ENCODE measurements around the gene ICAM5.

DNA sequence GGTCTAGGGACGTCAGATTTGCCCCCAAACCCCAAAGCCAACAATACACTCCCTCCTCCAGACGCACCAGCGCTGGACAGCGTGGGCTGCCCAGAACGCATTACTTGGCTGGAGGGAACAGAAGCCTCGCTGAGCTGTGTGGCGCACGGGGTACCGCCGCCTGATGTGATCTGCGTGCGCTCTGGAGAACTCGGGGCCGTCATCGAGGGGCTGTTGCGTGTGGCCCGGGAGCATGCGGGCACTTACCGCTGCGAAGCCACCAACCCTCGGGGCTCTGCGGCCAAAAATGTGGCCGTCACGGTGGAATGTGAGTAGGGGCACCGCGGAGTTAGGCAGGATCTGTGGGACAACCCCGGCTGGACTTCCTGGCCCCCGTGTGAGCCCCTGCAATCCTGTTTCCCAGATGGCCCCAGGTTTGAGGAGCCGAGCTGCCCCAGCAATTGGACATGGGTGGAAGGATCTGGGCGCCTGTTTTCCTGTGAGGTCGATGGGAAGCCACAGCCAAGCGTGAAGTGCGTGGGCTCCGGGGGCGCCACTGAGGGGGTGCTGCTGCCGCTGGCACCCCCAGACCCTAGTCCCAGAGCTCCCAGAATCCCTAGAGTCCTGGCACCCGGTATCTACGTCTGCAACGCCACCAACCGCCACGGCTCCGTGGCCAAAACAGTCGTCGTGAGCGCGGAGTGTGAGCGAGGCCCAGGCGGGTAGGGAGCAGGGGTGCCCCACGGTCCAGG lies 4.0 kb downstream of the ICAM5 start:
- TF ChIP-seq, protein P1, sequence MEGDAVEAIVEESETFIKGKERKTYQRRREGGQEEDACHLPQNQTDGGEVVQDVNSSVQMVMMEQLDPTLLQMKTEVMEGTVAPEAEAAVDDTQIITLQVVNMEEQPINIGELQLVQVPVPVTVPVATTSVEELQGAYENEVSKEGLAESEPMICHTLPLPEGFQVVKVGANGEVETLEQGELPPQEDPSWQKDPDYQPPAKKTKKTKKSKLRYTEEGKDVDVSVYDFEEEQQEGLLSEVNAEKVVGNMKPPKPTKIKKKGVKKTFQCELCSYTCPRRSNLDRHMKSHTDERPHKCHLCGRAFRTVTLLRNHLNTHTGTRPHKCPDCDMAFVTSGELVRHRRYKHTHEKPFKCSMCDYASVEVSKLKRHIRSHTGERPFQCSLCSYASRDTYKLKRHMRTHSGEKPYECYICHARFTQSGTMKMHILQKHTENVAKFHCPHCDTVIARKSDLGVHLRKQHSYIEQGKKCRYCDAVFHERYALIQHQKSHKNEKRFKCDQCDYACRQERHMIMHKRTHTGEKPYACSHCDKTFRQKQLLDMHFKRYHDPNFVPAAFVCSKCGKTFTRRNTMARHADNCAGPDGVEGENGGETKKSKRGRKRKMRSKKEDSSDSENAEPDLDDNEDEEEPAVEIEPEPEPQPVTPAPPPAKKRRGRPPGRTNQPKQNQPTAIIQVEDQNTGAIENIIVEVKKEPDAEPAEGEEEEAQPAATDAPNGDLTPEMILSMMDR (IDR thresholded peaks at IDR 0.05; ENCODE audit: low read length), result no peak
- no peak for TF ChIP-seq EZH2 (optimal IDR thresholded peaks at IDR 0.05; ENCODE audit: low read depth, low read length)

Measured in MM.1S (cell line).